Measurements from ENCODE around the gene ZNF8.
"Not testable (repeated sequence)": the region's sequence is repeated elsewhere in the genome, so short reads cannot be mapped to it uniquely, and the experiment has no call there.

The ZNF8 gene

GRCh38 chr19:58336216-58336615 is 57.5 kb downstream of the ZNF8 start:
- DNase-seq (ENCODE audit: low spot score): no peak

- no peak for DNase-seq (ENCODE audit: low spot score)
Measured at GRCh38 chr19:58336820-58337219, 58.1 kb downstream of the ZNF8 start.

DNA sequence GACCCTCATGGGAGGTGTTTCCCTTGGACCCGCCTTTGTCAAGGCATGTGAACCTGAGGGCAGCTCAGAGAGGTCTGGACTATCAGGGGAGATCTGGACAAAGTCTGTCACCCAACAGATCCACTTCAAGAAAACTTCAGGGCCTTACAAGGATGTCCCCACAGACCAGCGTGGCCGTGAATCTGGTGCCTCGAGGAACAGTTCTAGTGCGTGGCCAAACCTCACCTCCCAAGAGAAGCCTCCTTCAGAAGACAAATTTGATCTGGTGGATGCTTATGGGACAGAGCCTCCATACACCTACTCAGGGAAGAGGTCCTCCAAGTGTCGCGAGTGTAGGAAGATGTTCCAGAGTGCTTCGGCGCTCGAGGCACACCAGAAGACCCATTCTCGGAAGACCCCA is 59.6 kb downstream of the ZNF8 start:
- DNase-seq (ENCODE audit: low spot score): no peak

DNA sequence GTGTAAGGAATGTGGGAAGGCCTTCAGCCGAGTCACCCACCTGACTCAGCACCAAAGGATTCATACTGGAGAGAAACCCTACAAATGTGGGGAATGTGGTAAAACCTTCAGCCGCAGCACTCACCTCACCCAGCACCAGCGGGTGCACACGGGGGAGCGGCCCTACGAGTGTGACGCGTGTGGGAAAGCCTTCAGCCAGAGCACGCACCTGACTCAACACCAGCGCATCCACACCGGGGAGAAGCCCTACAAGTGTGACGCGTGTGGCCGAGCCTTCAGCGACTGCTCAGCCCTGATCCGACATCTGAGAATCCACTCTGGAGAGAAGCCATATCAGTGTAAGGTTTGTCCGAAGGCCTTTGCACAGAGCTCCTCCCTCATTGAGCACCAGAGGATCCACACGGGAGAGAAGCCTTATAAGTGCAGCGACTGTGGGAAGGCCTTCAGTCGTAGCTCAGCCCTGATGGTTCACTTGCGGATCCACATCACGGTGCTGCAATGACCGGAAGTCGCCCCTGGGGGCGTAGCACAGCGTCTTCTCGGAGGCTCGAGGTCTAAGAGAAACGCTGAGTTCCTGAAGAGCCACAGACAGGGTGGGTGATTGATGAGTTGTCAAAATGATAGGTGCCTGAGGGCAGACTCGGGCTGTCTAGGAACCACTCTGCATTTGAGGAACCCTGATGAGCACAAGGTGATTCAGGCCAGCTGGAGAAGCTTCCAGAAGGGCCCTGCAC is 60.2 kb downstream of the ZNF8 start:
- DNase-seq (ENCODE audit: low spot score): no peak

- no peak for DNase-seq (ENCODE audit: low spot score)
Measured at GRCh38 chr19:58345558-58345957, 66.8 kb downstream of the ZNF8 start.

- DNase-seq (ENCODE audit: low spot score): no peak
Measured at GRCh38 chr19:58346961-58347929, 68.5 kb downstream of the ZNF8 start.

- not testable (repeated sequence) for DNase-seq (ENCODE audit: low spot score)
Measured at GRCh38 chr19:58348080-58348479, 69.3 kb downstream of the ZNF8 start.

DNA sequence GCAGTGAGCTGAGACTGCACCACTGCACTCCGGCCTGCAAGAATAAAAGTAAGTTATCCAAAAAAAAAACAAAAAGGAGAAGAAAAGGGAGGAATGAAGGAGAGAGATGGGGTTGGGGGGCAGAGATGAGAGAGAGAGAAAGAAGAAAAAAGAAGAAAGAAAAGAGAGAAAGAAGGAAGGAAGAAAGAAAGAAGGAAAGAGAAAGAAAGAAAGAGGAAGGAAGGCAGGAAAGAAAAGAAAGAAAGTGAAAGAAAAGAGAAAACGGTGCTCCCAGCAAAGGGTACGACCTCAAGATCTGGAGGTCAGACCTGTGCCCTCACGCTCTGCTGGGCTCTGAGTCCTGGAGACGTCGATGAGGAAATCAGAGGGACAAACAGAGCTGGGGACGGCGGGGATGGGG is 70.8 kb downstream of the ZNF8 start:
- DNase-seq (ENCODE audit: low spot score): no peak

- DNase-seq (ENCODE audit: low spot score): no peak
Measured at GRCh38 chr19:58350001-58350861, 71.5 kb downstream of the ZNF8 start.

DNA sequence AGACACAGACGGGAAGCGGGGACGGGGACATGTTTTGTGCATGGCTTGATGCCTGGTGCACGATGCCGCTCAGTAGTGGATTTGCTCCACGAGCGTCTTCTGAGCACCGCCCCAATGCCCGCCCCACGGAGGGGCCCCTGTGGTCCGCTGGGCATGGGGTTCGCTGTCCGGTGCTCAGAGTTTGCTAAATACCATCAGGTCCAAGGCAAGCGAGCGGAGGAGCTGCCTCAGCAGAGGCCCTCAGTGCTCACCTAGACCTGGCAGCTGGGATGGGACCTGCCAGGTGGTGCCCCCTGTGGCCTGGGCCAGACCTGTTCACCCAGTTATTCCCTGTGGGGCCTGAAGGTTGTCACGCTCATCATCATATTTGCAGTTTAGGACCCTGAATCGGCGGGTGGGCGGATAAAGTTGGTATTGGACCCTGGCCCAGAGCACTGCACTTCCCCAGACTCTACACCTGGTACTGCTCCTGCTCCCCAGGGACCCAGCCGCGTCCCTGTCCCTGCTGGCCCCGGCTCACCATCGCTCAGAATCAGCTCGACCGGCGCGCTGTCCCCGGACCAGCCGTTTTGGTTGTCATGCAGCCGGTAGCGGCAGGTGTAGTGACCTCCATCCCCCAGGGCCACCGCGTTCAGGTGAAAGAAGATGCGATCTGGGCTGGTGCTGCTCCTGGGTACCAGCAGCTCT is 72.3 kb downstream of the ZNF8 start:
- no peak for DNase-seq (ENCODE audit: low spot score)

GRCh38 chr19:58351558-58351878 is 72.8 kb downstream of the ZNF8 start:
- DNase-seq (ENCODE audit: low spot score): no peak

DNA sequence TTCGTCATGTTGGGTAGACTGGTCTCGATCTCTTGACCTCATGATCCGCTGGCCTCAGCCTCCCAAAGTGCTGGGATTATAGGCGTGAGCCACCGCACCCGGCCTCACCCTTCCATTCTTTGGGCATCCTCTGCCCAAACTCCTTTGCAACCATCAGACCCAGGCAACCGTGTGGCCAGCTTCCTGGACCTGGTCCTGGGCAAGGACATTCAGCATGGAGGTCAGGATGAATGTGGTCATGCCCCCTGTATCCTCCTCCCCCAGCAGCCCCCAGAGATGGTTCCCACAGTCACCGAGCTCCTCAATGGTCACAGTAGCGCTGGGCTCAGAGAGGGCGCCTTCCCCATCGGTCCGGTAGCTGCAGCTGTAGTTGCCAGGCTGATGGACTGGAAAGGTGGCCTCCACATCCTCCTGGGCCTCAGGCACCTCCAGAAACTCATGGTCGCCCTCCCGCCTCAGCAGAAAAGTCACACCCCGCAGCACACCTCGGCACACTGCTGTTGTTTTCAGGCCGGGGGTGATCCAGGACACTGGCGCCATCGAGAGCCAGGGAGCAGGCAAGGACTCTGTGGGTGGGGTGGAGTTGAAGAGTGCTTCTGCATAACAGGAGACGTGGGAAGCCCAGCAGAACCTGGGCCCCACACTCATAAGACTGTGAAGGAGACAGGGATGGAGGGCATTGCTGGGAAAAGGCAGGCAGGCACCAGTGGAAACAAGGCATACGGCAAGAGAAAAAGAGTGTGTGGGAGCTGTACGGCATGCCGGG is 73.4 kb downstream of the ZNF8 start:
- DNase-seq (ENCODE audit: low spot score): no peak

Data from kidney capillary endothelial cell (primary cell).